ENCODE measurements around the gene CCNF.
"Not testable (repeated sequence)": the region's sequence is repeated elsewhere in the genome, so short reads cannot be mapped to it uniquely, and the experiment has no call there.

- TF ChIP-seq CTCF (IDR thresholded peaks at IDR 0.05; ENCODE audit: poor library complexity, severe bottlenecking); RAD21 (conservative IDR thresholded peaks at IDR 0.05); EZH2 (IDR thresholded peaks at IDR 0.05; ENCODE audit: borderline replicate concordance, insufficient read depth, low read length, poor library complexity, severe bottlenecking); MXI1 (conservative IDR thresholded peaks at IDR 0.05; ENCODE audit: poor library complexity, severe bottlenecking): not testable (repeated sequence)
- TF ChIP-seq, protein P1, sequence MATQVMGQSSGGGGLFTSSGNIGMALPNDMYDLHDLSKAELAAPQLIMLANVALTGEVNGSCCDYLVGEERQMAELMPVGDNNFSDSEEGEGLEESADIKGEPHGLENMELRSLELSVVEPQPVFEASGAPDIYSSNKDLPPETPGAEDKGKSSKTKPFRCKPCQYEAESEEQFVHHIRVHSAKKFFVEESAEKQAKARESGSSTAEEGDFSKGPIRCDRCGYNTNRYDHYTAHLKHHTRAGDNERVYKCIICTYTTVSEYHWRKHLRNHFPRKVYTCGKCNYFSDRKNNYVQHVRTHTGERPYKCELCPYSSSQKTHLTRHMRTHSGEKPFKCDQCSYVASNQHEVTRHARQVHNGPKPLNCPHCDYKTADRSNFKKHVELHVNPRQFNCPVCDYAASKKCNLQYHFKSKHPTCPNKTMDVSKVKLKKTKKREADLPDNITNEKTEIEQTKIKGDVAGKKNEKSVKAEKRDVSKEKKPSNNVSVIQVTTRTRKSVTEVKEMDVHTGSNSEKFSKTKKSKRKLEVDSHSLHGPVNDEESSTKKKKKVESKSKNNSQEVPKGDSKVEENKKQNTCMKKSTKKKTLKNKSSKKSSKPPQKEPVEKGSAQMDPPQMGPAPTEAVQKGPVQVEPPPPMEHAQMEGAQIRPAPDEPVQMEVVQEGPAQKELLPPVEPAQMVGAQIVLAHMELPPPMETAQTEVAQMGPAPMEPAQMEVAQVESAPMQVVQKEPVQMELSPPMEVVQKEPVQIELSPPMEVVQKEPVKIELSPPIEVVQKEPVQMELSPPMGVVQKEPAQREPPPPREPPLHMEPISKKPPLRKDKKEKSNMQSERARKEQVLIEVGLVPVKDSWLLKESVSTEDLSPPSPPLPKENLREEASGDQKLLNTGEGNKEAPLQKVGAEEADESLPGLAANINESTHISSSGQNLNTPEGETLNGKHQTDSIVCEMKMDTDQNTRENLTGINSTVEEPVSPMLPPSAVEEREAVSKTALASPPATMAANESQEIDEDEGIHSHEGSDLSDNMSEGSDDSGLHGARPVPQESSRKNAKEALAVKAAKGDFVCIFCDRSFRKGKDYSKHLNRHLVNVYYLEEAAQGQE (IDR thresholded peaks at IDR 0.05; ENCODE audit: borderline replicate concordance): not testable (repeated sequence)
These were observed 50.7 kb downstream of the CCNF start for GRCh38 chr16:2479996-2480395.
